HCEC 1CT (cell line): ENCODE results near the gene A2ML1.
A peak's percentile ranks its signal among the peaks of the same experiment; 100 is the strongest.
"Not testable (repeated sequence)": the region's sequence is repeated elsewhere in the genome, so short reads cannot be mapped to it uniquely, and the experiment has no call there.

ENCODE experiments used
- DNase-seq: peaks from one replicate; pipeline ENCODE4 v3.0.0-alpha.2; 2017

A2ML1 gene

DNA sequence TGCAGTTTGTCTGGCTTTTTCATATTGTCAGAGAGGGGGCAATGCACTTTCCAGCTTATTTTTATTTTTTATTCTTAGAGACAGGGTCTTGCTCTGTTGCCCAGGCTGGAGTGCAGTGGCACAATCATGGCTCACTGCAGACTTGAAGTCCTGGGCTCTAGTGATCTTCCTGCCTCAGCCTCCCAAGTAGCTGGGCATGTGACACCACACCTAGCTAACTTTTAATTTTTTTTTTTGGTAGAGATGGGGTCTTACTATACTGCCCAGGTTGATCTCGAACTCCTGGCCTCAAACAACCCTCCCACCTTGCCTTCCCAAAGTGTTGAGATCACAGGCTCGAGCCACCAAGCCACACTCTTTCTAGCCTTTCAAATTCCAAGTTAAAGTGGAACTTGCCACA lies 3.9 kb upstream of the A2ML1 start:
- no peak for DNase-seq

GRCh38 chr12:8819666-8819980 lies 2.8 kb upstream of the A2ML1 start:
- DNase-seq: no peak

GRCh38 chr12:8820676-8821407 lies 1.6 kb upstream of the A2ML1 start:
- not testable (repeated sequence) for DNase-seq

GRCh38 chr12:8821591-8821990 lies 830 bp upstream of the A2ML1 start:
- DNase-seq: no peak

DNA sequence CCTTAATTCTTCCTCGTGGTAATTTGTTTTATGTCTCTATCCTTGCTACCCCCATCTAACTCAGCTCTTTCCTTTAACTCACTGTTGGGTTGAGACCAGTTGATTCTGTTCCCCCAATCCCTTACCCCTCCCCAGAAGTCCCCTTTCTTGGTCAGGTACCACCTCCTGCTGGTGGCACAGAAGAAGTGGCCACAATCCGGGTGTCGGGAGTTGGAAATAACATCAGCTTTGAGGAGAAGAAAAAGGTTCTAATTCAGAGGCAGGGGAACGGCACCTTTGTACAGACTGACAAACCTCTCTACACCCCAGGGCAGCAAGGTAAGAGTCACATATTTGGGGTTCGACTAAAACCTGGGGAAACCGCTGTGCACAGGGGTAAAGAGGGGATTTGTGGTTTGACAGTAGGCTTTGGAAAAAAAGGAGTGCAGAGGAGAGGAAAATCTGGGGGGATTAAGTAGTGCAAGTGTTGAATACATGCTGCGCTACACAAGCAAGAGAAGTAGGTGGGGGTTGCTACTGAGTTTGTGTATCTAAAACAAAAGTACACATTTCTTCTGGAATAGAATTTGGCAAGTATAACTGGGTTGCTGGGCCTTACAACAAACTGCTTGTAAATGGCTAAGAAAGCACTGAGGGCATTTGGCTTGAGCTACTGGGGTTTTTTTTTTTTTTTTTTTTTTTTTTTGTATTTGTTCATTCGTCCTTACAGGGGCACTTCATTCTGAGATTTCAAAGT lies 1.3 kb downstream of the A2ML1 start:
- DNase-seq: peak; percentile 5

DNA sequence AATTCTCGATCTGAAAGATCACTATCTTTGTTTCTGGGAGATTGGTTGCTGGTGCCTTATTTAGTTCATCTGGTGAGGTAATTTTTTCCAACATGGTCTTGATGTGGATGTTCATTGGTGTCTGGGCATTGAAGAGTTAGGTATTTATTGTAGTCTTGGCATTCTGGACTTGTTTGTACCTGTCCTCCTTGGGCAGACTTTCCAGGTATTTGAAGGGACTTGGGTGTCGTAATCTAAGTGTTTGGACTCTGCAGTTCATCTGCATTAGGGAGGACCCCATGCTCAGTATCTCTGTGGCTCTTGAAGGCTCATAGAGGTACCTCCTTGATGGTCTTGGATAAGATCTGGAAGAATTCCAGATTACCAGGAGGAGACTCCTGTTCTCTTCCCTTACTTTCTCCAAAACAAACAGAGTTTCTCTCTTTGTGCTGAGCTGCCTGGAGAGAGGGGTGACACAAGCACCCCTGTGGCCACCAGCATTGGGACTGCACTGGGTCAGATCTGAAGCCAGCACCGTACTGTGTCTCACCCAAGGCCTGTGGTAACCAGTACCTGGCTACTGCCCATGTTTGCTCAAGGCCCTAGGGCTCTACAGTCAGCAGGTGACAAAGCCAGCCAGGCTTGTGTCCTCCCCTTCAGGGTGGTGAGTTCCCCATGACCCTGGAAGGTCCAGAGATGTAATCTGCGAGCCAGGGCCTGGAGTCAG lies 5.3 kb downstream of the A2ML1 start:
- no peak for DNase-seq

GRCh38 chr12:8828257-8829124 lies 6.1 kb downstream of the A2ML1 start:
- DNase-seq: no peak

DNA sequence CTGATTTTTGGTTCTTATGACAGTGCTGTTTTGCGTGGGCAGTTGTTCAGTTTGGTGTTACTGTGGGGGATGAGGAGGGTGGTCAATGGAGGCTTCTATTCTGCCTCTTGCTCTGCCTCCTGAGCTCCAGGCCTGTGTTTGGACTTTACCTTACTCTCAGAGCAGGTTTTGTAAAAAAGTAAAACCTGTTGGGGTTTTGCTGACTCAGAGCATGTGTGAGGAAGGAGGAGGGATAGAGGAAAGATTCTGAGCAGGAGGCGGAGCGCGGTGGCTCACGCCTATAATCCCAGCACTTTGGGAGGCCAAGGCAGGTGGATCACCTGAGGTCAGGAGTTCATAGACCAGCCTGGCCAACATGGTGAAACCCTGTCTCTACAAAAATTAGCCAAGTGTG lies 6.7 kb downstream of the A2ML1 start:
- no peak for DNase-seq

- no peak for DNase-seq
These were observed 7.2 kb downstream of the A2ML1 start for GRCh38 chr12:8829621-8830020.

DNA sequence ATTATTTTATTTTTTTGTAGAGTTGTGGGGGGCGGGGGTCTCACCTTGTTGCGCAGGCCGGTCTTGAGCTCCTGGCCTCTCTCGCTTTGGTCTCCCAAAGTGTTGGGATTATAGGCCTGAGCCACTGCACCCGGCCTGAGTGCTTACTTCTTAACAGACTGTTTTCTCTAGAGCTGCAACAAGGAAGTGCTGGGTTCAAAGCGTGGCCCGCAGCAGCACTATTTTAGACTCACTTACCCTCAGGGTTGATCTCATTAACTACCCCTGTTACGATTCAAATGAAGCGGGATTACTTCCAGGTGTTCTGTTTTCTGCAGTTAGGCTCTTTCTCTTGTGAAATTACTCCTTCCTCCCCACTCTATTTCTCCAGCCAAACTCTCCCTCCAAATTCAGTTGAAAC lies 8.7 kb downstream of the A2ML1 start:
- no peak for DNase-seq

DNA sequence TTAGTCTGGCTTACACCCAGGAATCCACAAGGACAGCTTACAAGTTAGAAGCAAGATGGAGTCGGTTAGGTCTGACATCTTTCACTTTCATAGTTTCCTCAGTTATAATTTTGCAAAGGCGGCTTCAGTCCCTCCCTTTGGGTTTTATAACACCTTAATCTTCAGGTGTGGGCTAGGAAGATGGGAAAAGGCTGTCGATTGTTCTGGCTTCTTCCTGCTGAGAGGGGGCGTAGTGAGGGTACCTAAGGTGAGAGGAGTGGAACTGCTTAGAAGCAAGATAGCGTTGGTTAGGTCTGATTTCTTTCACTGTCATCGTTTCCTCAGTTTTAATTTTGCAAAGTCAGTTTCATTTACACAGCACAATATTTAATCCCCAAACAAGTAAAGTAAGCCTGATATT lies 10.1 kb downstream of the A2ML1 start:
- no peak for DNase-seq

DNA sequence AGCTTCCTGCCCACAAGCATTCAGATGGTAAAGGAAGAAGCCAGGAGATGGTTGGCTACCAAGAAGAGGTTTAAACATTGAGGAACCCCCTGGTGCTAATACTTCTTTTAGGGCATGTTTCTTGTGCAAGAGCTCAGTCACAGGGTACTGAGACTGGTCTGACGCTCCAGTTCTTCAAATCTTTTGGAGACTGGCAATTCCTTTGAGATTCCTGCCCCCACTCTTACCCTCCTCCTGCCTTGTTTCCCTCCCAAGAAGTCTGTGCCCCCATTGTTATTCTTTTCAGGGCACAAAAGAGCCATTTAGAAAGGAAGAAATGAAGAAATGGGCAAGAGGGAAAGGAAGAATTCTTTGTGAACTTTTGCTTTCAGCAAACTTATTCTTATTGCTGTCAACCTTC lies 11.8 kb downstream of the A2ML1 start:
- DNase-seq: no peak

- no peak for DNase-seq
These were observed 14.9 kb downstream of the A2ML1 start for GRCh38 chr12:8837291-8837690.

DNA sequence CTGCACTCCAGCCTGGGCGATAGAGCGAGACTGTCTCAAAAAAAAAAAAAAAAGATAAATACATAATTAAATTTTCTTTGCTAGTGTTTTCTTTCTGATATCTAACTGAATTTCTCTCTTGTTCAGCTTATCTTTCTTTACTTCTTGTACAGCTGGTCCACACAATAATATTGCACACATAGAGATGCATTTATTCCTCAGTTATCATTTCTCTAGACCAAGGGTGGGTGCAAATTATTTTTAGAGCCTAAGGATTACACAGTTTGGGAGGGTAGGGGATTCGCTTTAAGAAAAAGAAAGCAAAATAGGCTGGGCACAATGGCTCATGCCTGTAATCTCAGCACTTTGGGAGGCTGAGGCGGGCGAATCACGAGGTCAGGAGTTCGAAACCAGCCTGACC lies 17.9 kb downstream of the A2ML1 start:
- DNase-seq: no peak

DNA sequence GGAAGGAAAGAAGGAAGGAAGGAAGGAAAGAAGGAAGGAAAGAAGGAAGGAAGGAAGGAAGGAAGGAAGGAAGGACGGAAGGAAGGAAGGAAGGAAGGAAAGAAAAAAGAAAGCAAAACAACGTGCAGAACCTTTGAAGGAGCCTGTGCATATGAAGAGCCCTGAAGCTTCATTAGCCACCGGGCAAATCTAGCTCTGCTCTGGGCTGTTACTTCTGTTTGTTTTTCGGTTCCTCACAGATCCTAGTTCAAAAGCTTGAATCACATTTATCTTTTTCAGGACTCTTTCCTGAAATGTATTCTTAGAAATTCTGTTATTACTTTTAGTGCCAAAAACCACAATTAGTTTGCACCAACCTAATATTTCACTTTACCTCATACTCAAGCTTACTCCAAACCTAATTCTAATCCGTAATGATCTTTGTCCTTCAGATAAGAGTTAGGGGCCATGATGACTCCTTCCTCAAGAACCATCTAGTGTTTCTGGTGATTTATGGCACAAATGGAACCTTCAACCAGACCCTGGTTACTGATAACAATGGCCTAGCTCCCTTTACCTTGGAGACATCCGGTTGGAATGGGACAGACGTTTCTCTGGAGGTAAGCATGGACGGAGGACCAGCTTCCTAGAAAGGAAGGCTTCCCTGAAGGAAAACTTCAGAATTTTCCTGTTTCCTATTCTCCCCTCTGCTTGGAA lies 18.7 kb downstream of the A2ML1 start:
- no peak for DNase-seq

DNA sequence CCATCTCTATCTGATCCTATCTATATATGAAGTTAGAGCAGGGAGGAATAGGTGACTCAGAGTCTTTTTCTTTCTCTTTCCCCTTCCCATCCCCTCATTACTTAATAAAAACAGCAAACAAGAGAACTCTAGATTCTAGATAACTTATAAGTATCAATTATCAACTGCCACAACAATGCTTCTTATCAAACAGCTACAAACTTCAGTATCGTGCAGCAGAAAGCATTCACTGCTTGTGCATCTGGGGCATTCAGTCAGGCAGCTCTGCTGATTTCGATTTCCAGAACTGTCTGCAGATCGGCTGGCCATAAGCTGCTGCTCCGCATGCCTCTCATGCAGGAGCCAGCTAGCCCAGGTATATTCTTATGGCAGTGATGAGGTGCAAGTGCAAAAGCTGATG lies 19.4 kb downstream of the A2ML1 start:
- no peak for DNase-seq

DNA sequence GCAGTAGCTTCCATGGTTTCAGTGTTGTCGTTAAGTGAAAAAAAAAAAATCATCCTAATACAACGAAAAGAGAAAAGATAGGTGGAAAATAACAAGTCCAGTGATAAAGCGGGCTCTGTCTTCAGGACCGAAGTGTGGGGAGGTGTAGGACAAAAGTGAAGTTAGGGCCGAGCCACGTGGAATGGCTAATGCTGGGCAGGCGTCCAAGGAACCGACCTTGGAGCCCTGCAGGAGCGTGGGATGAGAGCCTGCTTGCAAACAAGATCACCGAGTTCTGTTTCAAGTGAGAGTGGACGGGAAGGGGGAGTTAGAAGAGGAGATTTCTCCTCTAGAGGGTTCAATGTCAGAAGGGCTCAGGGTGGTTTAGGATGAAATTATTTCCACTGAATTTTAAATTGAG lies 22.2 kb downstream of the A2ML1 start:
- no peak for DNase-seq

- no peak for DNase-seq
These were observed 23.9 kb downstream of the A2ML1 start for GRCh38 chr12:8846305-8846704.

DNA sequence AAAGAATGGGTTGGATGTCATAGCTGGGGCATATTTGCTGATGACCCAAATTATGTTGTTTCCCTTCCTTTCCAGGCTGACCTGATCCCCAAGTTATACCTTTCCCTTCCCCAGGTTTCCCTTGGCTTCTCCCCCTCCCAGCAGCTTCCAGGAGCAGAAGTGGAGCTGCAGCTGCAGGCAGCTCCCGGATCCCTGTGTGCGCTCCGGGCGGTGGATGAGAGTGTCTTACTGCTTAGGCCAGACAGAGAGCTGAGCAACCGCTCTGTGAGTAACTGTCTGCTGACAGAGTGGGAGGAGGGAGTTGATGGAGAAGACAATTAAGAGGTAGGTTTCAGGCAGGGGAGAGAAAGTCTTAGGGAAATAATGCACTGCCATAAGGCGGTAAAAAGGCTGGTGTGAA lies 25.0 kb downstream of the A2ML1 start:
- DNase-seq: no peak

GRCh38 chr12:8849876-8850275 lies 27.5 kb downstream of the A2ML1 start:
- no peak for DNase-seq

GRCh38 chr12:8852119-8852518 lies 29.7 kb downstream of the A2ML1 start:
- DNase-seq: no peak

GRCh38 chr12:8855891-8856290 lies 33.5 kb downstream of the A2ML1 start:
- no peak for DNase-seq

DNA sequence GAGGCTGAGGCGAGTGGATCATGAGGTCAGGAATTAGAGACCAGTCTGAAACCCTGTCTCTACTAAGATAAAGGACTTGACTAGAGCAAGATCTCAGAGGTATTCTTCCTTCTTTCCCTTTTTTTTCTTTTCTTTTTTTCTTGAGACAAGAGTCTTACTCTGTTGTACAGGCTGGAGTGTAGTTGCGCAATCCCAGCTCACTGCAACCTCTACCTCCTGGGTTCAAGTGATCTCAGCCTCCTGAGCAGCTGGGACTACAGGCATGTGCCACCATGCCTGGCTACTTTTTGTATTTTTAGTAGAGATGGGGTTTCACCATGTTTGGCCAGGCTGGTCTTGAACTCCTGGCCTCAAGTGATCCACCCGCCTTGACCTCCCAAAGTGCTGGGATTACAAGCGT lies 37.0 kb downstream of the A2ML1 start:
- DNase-seq: not testable (repeated sequence)
